Subcutaneous abdominal adipose tissue (tissue), 5 donors: ENCODE data around the gene SEC14L2.
"Not testable (repeated sequence)": the region's sequence is repeated elsewhere in the genome, so short reads cannot be mapped to it uniquely, and the experiment has no call there.

Experiments used
- H3K27ac ChIP-seq: one replicate; pipeline ENCODE4 v1.7.0; 2013; ENCODE audit warnings: low read depth, mild to moderate bottlenecking, inconsistent platforms, low read length, moderate library complexity
- H3K27me3 ChIP-seq, 5 donors: one replicate each; pipeline ENCODE4 v1.7.0; 2013; ENCODE audit warnings: low read length in 5 of 5, inconsistent platforms in 1 of 5; ENCODE audit not compliant: control insufficient read depth in 5 of 5, insufficient read depth in 4 of 5
- H3K36me3 ChIP-seq, 5 donors: one replicate each; pipeline ENCODE4 v1.7.0; 2013; ENCODE audit warnings: low read length in 5 of 5; ENCODE audit not compliant: control insufficient read depth in 5 of 5, insufficient read depth in 5 of 5
- H3K4me1 ChIP-seq, 5 donors: one replicate each; pipeline ENCODE4 v1.7.0; 2013; ENCODE audit warnings: low read length in 5 of 5, mild to moderate bottlenecking in 3 of 5, moderate library complexity in 1 of 5; ENCODE audit not compliant: control insufficient read depth in 5 of 5, insufficient read depth in 5 of 5
- H3K4me3 ChIP-seq, 5 donors: one replicate each; pipeline ENCODE4 v1.7.0; 2013; ENCODE audit warnings: low read length in 5 of 5, low read depth in 1 of 5
- H3K9ac ChIP-seq, 5 donors: one replicate each; pipeline ENCODE4 v1.7.0; 2013; ENCODE audit warnings: low read length in 5 of 5, mild to moderate bottlenecking in 4 of 5, moderate library complexity in 3 of 5
- H3K9me3 ChIP-seq, 5 donors: one replicate each; pipeline ENCODE4 v1.7.0; 2013; ENCODE audit warnings: low read length in 5 of 5; ENCODE audit not compliant: control insufficient read depth in 5 of 5
- donor health status: healthy.
- donor health status: healthy.
- donor health status: healthy.
- donor health status: healthy.
- donor health status: healthy.

The SEC14L2 gene

GRCh38 chr22:30390974-30391691, 5.7 kb upstream of the SEC14L2 start:
- peaks cover 0 to 6% (median 0%) of the 10 kb centered on the region in 5 donors for H3K9me3 ChIP-seq
- H3K9ac ChIP-seq, result no peak overlapping the region
- H3K27me3 ChIP-seq, result peaks cover 4 to 19% (median 9%) of the 10 kb centered on the region in 5 donors
- peaks cover 0 to 11% (median 10%) of the 10 kb centered on the region in 5 donors for H3K4me1 ChIP-seq
- no peak overlapping the region for H3K4me3 ChIP-seq
- no peaks in the 10 kb centered on the region for H3K36me3 ChIP-seq
- H3K27ac ChIP-seq, result no peak overlapping the region

- Histone ChIP-seq H3K36me3 (no peaks in the 10 kb centered on the region), H3K9me3 (peaks cover 0 to 6% (median 0%) of the 10 kb centered on the region in 5 donors), H3K27me3 (peaks cover 9 to 31% (median 19%) of the 10 kb centered on the region in 5 donors), H3K4me3 (no peak overlapping the region), H3K4me1 (peaks cover 0 to 13% (median 11%) of the 10 kb centered on the region in 5 donors), H3K27ac (no peak overlapping the region), H3K9ac (no peak overlapping the region)
These were observed 4.0 kb upstream of the SEC14L2 start for GRCh38 chr22:30392661-30393321.

GRCh38 chr22:30393322-30393680, 3.5 kb upstream of the SEC14L2 start:
- Histone ChIP-seq H3K9me3 (peaks cover 0 to 6% (median 0%) of the 10 kb centered on the region in 5 donors), H3K27me3 (peaks cover 14 to 36% (median 24%) of the 10 kb centered on the region in 5 donors), H3K4me1 (peaks cover 0 to 13% (median 11%) of the 10 kb centered on the region in 5 donors), H3K9ac (no peak overlapping the region), H3K36me3 (no peaks in the 10 kb centered on the region), H3K4me3 (no peak overlapping the region), H3K27ac (no peak overlapping the region)

GRCh38 chr22:30393885-30394284, 2.9 kb upstream of the SEC14L2 start:
- peaks cover 0 to 6% (median 0%) of the 10 kb centered on the region in 5 donors for H3K9me3 ChIP-seq
- H3K4me3 ChIP-seq, result no peak overlapping the region
- peaks cover 17 to 41% (median 30%) of the 10 kb centered on the region in 5 donors for H3K27me3 ChIP-seq
- H3K36me3 ChIP-seq, result no peaks in the 10 kb centered on the region
- H3K4me1 ChIP-seq, result peaks cover 0 to 17% (median 12%) of the 10 kb centered on the region in 5 donors
- no peak overlapping the region for H3K27ac ChIP-seq
- no peak overlapping the region for H3K9ac ChIP-seq

- H3K9ac ChIP-seq, result peak overlapping the region in 2 of 5 donors; percentile 16 to 30
- H3K9me3 ChIP-seq, result no peaks in the 10 kb centered on the region
- peak overlapping the region; percentile 44 to 59 (median 54) for H3K4me3 ChIP-seq
- H3K36me3 ChIP-seq, result no peaks in the 10 kb centered on the region
- no peak overlapping the region for H3K27ac ChIP-seq
- H3K27me3 ChIP-seq, result peaks cover 17 to 46% (median 40%) of the 10 kb centered on the region in 5 donors
- H3K4me1 ChIP-seq, result peaks cover 0 to 20% (median 16%) of the 10 kb centered on the region in 5 donors
These were observed 1.1 kb downstream of the SEC14L2 start for GRCh38 chr22:30397656-30398635.

- Histone ChIP-seq H3K4me3 (no peak overlapping the region), H3K4me1 (peaks cover 0 to 20% (median 16%) of the 10 kb centered on the region in 5 donors), H3K27ac (no peak overlapping the region), H3K9me3 (no peaks in the 10 kb centered on the region), H3K27me3 (peaks cover 17 to 40% (median 40%) of the 10 kb centered on the region in 5 donors), H3K36me3 (no peaks in the 10 kb centered on the region), H3K9ac (no peak overlapping the region)
These were observed 2.2 kb downstream of the SEC14L2 start for GRCh38 chr22:30398685-30399680.

GRCh38 chr22:30399718-30400117, 2.9 kb downstream of the SEC14L2 start:
- Histone ChIP-seq H3K9me3 (no peaks in the 10 kb centered on the region), H3K27ac (no peak overlapping the region), H3K4me3 (no peak overlapping the region), H3K27me3 (peaks cover 17 to 40% (median 38%) of the 10 kb centered on the region in 5 donors), H3K9ac (no peak overlapping the region), H3K4me1 (peaks cover 0 to 20% (median 16%) of the 10 kb centered on the region in 5 donors), H3K36me3 (no peaks in the 10 kb centered on the region)

GRCh38 chr22:30400159-30400558, 3.3 kb downstream of the SEC14L2 start:
- H3K9me3 ChIP-seq, result no peaks in the 10 kb centered on the region
- H3K27me3 ChIP-seq, result peaks cover 17 to 40% (median 34%) of the 10 kb centered on the region in 5 donors
- peaks cover 0 to 20% (median 16%) of the 10 kb centered on the region in 5 donors for H3K4me1 ChIP-seq
- H3K27ac ChIP-seq, result no peak overlapping the region
- H3K4me3 ChIP-seq, result no peak overlapping the region
- no peak overlapping the region for H3K9ac ChIP-seq
- no peaks in the 10 kb centered on the region for H3K36me3 ChIP-seq

GRCh38 chr22:30401024-30401423, 4.2 kb downstream of the SEC14L2 start:
- not testable (repeated sequence) for H3K9me3 ChIP-seq, H3K9ac ChIP-seq, H3K27ac ChIP-seq, H3K4me3 ChIP-seq, H3K36me3 ChIP-seq
- H3K4me1 ChIP-seq, result peaks cover 0 to 20% (median 16%) of the 10 kb centered on the region in 5 donors
- H3K27me3 ChIP-seq, result peaks cover 13 to 35% (median 30%) of the 10 kb centered on the region in 5 donors
